H1 (cell line): Measurements from ENCODE around the gene ASGR1. TPM values are rescaled to one million over a fixed set of nuclear protein-coding genes. Genes with fewer than 3 reads are reported as not detected.

Experiments
- CEBPB ChIP-seq: IDR thresholded peaks from 2 replicates; pipeline ENCODE4 v1.6.1; 2012; ENCODE audit warnings: low read depth, low read length
- CHD2 ChIP-seq: IDR thresholded peaks from 2 replicates; pipeline ENCODE4 v1.6.1; 2012; ENCODE audit warnings: low read length, improper control_type of control experiment
- CTCF ChIP-seq, 3 experiments: IDR thresholded peaks; 1 replicate in 2 of 3; 2 replicates in 1 of 3; pipeline versions ENCODE4 v1.5.1 to v1.6.1; 2011; ENCODE audit warnings: low read length in 3 of 3, mild to moderate bottlenecking in 3 of 3, inconsistent platforms in 2 of 3, low read depth in 1 of 3, moderate library complexity in 1 of 3; ENCODE audit not compliant: insufficient read depth in 1 of 3; ENCODE audit errors: control extremely low read depth in 1 of 3
- KDM4A ChIP-seq: IDR thresholded peaks from one replicate; pipeline ENCODE4 v1.7.1; 2012; ENCODE audit warnings: low read depth, mild to moderate bottlenecking, moderate library complexity, low read length, inconsistent platforms; ENCODE audit not compliant: severe bottlenecking
- POU5F1 ChIP-seq: IDR thresholded peaks from 2 replicates; pipeline ENCODE4 v1.6.1; 2011; ENCODE audit warnings: low read depth, mild to moderate bottlenecking, low read length, moderate library complexity
- RAD21 ChIP-seq, 2 experiments: IDR thresholded peaks in 1 of 2; conservative IDR thresholded peaks in 1 of 2; 2 replicates each; pipeline ENCODE4 v1.6.1; 2011; ENCODE audit warnings: low read depth in 2 of 2, low read length in 2 of 2, improper control_type of control experiment in 1 of 2, inconsistent platforms in 1 of 2, mild to moderate bottlenecking in 1 of 2, moderate library complexity in 1 of 2
- SP1 ChIP-seq: IDR thresholded peaks from 2 replicates; pipeline ENCODE4 v1.6.1; 2011; ENCODE audit warnings: low read depth, low read length
- SP2 ChIP-seq: IDR thresholded peaks from 2 replicates; pipeline ENCODE4 v1.6.1; 2012; ENCODE audit warnings: mild to moderate bottlenecking, low read length, inconsistent platforms
- TBP ChIP-seq: IDR thresholded peaks from 2 replicates; pipeline ENCODE4 v1.6.1; 2011; ENCODE audit warnings: low read depth, low read length, improper control_type of control experiment
- polyA plus RNA-seq, 7 experiments: library from polyadenylated mRNA; depleted of rRNA in 3 of 7; stranded (reverse) in 5 of 7; unstranded in 2 of 7; fragments of >200 nt in 5 of 7; fragments of 200-250 nt in 2 of 7; gene quantifications; 1 replicate in 5 of 7; 2 replicates in 1 of 7; 4 replicates in 1 of 7; pipeline versions ENCODE4 v1.2.1 to v1.2.3, GENCODE V29; 2011 to 2013; ENCODE audit warnings: missing spikeins in 2 of 7, mixed read lengths in 2 of 7
- total RNA-seq: library from RNA; stranded (reverse); fragmentation: NEBNext Ultra II Directional; extraction: Animal tissue kit (Norgen Biotek cat#: 25700); gene quantifications from 2 replicates; pipeline ENCODE4 v1.2.1, GENCODE V29; 2021

ASGR1 gene
- total and polyA plus RNA-seq, 2 of the 8 experiments (the other 6 are each of a cell fraction or from before 2014, with no cell fraction given): 10.8 to 14.5 TPM

DNA sequence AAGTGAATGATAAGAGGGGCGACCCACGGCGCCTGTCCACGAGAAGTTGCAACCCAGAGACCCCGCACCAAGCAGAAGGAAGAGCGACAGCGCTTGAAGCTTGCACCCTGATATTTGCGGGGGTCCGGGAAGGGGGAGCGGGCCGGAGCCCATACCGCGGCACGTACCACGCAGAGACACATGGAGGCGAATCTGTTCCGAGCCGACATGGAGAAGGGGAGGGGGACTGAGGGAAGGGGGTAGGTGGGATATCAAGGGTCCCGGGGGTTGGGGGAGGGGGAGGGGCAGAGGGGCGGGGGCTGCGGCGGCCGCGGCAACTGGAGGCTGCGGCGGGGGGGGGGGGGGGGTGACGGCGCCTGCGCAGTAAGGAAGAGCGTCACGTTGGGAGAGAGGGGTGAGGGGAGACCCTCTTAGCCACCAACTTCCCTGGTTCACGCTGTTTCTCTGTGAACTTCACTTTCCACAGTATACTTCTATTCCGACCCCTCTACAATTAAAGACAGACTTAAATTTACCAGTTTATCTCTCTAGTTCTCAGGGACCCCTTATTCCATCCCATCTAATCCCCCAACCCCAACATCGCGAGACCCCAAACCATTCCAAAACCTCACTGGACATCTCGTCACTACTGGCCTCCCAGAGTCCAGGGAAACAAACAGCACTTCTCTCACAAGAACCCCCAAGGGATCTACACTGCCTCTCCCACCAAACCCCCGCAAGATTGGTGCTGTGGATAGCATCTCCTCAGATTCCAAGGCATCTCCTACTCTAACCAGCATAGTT is 32.5 kb upstream of the ASGR1 start (continued):
- peak; percentile 90 for TF ChIP-seq CHD2
- TF ChIP-seq KDM4A: no peak
- TF ChIP-seq TBP: no peak
- no peak for TF ChIP-seq RAD21 (IDR thresholded peaks at IDR 0.05 in 1 of 2, conservative IDR thresholded peaks at IDR 0.05 in 1 of 2; ENCODE audit: low read depth in 2 of 2, low read length in 2 of 2)
- no peak for TF ChIP-seq POU5F1
- TF ChIP-seq SP1: no peak
- TF ChIP-seq CEBPB: no peak
- TF ChIP-seq CTCF (IDR thresholded peaks at IDR 0.05; ENCODE audit: control extremely low read depth in 1 of 3, insufficient read depth in 1 of 3, low read depth in 1 of 3, low read length in 3 of 3): no peak
- no peak for TF ChIP-seq SP2
